HuH-7 (cell line): Measurements from ENCODE around the gene WASHC2A.
"Not testable (repeated sequence)": the region's sequence is repeated elsewhere in the genome, so short reads cannot be mapped to it uniquely, and the experiment has no call there.

Experiments
- DNase-seq: peaks from one replicate; pipeline ENCODE4 v3.0.0; 2011; ENCODE audit warnings: low spot score

Gene WASHC2A

DNA sequence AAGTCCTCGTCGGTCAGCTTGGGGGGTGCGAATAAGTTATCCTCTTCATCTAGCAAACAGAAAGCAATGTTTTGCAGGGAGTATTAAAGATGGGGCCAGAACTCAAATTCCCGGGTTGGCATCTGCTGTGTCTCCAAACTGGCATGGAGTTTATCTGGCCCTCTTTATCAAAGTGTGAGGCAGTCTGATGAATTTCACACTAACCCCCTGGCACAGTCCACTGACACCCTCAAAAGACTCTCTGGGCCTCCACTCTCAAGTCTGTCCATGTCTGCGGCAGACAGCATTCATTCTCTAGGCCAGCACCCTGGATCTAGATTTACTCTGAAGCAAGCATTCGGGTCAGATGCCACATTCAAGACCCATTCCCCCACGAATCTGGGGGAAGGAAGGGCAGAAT is 6.2 kb upstream of the WASHC2A start:
- DNase-seq, result not testable (repeated sequence)

DNA sequence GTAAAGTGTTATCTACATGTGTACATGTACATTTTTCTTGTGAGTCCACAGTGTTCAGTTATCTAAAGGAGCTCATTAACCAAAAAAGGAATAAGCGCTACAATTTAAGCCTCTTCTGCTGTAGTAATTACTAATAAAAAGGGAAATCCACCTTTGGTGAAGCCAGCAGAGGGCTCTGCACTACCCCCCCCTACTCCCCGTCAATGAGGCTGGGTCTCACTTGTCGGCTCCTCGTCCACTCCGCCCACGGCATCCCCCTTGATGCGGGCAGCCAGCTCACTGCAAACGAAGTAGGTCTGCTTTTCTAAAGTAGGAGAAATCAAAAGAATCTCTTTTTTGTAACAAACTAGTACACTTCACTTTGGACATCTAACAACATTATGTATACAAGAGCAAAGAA is 4.7 kb upstream of the WASHC2A start:
- DNase-seq, result no peak

DNA sequence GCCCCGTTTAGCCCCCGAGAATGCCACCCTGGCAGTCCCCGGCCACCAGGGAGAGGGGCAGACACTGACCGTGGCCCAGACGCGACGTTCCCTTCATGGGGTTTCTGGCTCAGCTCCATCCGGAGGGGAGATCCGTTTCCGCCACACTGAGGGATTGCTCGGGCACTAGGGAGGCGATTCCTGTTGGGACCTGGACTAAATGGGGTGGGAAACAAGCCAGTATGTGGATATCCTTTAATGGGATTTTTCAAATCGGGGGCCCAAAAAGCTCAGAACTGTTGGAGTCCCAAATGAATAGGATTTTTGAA is 552 bp downstream of the WASHC2A start:
- not testable (repeated sequence) for DNase-seq

DNA sequence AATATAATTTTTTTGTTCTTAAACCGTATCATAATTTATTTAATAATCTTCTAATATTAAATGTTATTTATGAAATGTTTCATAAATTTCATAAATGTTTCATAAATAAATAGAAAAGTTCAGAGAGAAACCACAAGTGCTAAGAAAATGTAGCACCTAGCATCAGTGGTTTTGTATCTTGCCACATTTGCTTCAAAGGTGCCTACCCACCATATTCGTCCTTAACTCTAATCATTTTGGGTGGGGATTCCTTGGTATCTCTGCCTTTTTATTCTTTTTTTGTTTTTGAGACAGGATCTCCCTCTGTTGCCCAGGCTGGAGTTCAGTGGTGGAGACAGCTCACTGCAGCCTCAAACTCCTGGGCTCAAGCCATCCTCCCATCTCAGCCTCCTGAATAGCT is 7.4 kb downstream of the WASHC2A start:
- DNase-seq, result not testable (repeated sequence)

DNA sequence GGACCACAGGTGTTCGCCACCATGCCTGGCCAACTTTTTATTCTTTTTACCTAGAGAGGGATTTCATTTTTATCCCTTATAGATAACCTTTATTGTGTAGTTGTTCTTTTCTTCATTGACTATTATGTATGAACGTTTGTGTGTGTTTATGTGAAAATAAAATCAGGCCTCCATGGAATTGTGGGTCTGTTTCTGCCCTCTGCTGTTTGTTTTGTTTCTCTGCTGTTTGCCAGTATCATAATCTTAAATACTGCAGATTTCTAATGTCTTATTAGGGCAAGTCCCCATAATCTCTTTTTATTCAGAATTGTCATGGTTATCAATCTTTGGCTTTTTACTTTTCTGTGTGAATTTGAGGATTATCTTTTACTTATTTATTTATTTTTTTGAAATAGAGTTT is 7.8 kb downstream of the WASHC2A start:
- DNase-seq, result not testable (repeated sequence)

DNA sequence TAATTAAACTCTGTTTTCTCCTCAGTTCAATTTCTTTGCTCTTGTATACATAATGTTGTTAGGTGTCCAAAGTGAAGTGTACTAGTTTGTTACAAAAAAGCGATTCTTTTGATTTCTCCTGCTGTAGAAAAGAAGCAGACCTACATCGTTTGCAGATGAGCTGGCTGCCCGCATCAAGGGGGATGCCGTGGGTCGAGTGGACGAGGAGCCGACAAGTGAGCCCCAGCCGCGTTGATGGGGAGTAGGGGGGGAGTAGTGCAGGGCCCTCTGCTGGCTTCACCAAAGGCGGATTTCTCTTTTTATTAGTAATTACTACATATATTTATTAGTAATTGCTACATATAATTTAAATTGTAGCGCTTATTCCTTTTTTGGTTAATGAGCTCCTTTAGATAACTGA is 23.6 kb downstream of the WASHC2A start:
- DNase-seq, result not testable (repeated sequence)

DNA sequence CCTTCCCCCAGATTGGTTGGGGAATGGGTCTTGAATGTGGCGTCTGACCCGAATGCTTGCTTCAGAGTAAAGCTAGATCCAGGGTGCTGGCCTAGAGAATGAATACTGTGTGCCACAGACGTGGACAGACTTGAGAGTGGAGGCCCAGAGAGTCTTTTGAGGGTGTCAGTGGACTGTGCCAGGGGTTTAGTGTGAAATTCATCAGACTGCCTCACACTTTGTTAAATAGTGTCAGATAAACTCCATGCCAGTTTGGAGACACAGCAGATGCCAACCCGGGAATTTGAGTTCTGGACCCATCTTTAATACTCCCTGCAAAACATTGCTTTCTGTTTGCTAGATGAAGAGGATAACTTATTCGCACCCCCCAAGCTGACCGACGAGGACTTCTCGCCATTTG is 25.2 kb downstream of the WASHC2A start:
- not testable (repeated sequence) for DNase-seq

DNA sequence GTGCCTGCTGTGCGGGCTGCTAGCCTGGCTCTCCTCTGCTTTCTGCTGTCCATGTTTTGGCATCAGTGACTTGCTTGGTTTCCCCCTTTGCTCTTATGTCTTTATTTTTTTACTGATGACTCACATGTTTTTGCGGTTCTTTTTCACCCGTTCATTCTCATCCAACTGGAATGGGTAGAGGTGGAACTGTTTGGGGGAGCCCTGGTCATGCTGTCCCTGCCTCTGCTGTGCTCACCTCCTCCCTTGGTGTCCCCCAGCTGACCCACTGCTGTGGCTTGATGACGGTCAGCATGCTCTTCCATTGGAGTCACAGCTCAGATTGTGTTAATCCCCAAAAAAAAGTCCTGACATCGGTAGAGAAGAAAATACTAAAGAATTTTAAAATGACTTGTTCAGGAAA is 26.9 kb downstream of the WASHC2A start:
- DNase-seq, result not testable (repeated sequence)

DNA sequence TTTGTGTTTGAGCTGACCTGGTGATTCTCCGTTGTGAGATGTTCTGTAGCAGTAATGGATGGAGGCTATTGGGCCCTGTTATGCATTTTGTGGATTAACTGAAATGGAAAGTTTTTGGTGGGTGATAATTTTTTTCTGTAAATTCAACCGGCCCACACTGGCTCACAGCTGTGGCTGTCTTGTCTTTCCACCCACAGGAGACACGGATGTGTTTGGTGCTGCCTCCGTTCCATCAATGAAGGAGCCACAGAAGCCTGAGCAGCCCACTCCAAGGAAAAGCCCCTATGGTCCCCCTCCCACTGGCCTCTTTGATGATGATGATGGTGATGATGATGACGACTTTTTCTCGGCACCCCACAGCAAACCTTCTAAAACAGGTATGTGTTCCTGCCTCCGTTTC is 27.6 kb downstream of the WASHC2A start:
- not testable (repeated sequence) for DNase-seq

DNA sequence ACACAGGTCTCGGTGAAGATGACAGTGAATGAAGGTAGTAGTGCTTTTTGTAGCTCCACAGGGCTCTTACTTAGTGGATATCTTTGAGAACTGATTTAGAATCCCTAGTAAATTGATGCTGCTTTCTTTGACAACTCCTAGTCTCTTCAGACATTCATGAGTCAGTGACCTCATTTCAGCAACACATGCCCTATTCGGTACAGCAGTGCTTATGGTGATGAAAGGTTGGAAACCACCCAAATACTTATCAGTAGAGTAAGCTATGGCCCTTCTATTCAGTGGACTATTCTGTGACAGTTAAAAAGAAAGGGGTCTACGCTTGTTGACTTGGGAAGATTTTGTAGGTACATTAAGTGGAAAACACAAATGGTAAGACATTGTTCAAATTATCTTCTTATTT is 29.0 kb downstream of the WASHC2A start:
- DNase-seq, result not testable (repeated sequence)

DNA sequence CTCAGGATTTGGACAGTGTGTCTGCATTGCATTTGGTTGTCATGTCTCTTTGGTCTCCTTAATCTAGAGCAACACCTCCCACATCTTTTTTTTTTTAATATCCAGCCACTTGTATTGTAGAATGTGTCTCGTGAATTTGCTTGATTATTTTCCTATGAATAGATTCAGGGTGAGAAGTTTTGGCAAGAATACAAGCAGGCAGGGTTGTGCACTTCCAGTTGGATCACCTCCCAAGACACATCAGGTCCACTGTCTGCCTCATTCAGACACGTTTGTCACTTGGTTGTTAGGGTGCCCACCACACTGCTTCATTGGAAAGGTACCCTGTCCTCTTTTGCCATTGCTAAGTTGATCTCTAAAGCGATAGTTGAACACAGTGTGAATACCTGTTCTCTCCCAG is 30.9 kb downstream of the WASHC2A start:
- DNase-seq, result not testable (repeated sequence)

DNA sequence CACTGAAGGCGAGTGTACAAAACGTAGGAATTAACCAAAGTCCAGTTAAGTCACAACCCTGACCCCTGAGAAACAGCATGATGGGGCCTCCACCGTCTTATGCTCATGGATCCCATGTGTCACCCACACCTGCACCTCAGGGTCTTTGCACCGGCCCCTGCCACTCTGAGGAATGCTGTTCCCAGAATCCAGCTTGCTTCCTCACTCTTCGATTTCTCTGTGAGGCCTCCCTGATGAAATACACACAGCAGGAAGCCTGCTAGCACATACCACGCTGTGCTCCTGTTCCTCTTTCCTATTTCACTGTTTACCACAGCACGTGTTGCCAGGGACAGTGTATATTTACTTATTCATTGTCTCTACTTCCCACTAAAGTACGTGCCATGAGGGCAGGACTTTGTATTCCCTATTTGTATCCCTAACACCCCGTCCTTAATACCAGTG is 33.4 kb downstream of the WASHC2A start:
- not testable (repeated sequence) for DNase-seq

DNA sequence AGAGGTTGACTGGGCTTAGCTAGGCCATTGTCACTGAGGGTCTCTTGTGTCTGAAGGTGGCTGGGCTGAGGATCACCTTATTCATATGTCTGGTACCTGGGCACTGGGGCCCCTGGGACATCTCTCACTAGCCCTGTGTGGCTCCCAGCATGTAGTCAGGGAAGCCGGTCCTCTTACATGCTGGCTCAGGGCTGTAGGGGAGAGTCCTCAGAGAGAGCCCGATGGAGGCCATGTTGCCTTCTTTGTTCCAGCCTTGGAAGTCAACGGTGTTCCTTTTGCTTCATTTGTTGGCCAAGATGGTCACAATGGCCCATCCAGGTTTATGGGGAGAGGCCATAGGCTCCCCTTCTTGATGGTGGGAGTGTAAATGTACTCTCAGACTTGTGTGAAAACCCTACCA is 34.0 kb downstream of the WASHC2A start:
- DNase-seq, result not testable (repeated sequence)

DNA sequence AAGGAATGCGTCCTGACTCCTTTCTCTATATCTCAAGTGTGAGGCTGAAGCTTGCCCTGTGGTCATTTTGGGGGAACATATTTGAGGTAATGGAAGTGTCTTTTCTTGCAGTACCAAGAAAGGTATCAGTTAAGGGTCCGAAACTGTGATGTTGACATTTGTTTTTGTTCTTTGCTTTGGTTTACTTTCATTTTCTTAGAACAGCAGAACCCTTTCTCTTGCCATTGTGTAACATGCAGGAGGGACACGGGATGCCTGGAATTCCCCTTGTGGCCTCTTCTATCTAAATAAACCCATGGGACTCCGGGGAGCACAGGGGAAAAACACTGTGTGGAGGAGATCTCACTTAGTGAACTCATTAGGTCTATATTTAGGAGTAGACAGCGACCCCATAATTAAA is 34.5 kb downstream of the WASHC2A start:
- not testable (repeated sequence) for DNase-seq

DNA sequence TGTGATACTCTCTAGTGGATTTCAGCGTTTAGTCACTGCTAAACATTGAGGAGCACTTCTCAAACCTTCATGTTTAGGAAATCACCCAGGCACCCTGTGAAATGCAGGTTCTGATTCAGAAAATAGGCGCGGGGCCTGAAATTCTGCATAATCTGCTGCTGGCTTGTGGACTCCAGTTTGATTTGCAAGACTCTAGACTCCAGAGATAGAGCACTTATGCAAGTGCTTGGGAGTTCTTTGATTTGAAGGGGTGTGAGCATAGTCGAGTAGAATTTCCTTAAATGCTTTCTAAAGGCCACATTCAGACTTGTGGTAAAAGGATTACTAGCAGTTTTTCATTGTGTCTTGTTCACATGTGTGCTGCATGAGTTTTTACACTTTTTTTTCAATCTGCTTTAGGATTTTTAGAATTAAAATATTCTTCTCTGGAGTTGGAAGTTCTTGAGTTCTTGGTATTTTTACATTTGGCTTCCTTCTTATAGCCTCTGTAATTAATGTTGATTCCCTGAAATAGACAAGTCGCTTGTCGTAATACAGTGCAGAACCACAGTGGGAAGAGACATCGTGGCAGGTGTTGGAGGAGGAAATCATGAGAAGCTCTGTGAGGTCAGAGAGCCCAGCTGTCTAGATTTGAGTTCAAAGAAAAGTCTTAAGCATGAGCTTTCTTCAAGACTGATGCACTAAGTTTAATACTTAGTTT is 41.4 kb downstream of the WASHC2A start:
- not testable (repeated sequence) for DNase-seq

DNA sequence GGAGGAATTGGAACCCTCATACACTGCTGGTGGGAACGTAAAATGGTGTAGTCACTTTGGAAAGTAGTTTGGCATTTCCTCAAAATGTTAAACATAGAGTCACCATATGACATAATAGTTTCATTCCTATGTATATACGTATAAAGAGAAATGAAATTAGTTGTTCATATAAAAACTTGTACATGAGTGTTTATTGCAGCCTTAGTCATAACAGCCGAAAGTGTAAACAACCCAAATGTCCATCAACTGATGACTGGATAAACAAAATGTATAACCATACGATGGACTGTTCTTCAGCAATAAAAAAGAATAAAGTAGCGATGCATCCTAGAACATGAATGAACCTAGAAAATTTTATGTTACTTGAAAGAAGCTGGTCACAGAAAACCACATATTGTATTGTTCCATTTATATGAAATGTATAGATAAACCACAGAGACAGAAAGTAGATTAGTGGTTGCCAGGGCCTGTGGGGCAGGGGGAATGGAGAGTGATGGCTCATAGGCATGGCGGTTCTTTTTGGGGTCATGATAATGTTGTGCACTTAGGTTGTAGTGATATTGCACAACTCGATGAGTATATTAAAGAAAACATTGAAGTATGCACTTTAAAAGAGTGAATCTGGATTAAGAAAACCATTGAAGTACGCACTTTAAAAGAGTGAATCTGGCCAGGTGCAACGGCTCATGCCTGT is 44.8 kb downstream of the WASHC2A start:
- not testable (repeated sequence) for DNase-seq

DNA sequence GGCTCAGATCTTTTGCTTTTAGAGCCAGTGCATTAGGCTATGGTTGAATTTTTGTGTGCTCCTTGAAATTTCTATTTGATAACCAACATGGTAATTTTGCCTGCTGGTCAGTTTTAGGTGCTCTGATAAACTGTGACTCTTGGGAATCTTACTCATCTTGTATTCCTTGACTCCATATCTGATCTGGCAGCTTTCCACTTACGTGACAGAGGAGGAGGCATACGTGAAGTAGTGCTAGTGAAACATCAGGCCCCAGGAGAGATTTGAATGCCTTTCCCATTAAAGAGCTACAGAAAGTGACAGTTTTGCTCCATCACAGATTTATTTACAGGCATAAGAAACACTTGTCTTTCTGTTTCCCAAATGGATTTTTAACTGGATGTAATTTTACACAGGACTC is 59.0 kb downstream of the WASHC2A start:
- not testable (repeated sequence) for DNase-seq

DNA sequence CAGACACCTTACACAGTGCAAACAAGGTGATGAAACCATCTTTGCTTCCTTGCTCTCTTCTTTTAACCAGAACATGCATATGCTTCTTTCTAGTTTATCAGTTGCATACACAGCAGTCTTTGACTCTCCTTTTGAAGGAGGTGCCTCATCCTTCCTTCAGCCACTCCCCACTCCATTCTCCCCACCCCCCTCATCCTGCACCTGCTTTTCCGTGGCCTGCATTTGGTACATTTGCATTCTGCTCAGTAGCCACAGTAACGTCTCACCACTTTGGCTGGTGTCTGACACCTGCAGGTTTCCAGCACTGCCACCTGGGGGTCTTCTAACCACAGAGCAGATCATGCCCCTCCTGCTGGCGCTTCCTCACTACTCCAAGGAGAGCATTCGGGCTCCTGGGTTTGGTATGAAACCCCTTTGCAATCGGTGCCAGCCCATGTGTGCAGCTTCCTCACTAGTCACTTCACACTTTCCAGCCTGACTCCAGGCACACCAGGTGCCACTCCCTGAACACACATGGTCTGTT is 60.1 kb downstream of the WASHC2A start:
- not testable (repeated sequence) for DNase-seq

DNA sequence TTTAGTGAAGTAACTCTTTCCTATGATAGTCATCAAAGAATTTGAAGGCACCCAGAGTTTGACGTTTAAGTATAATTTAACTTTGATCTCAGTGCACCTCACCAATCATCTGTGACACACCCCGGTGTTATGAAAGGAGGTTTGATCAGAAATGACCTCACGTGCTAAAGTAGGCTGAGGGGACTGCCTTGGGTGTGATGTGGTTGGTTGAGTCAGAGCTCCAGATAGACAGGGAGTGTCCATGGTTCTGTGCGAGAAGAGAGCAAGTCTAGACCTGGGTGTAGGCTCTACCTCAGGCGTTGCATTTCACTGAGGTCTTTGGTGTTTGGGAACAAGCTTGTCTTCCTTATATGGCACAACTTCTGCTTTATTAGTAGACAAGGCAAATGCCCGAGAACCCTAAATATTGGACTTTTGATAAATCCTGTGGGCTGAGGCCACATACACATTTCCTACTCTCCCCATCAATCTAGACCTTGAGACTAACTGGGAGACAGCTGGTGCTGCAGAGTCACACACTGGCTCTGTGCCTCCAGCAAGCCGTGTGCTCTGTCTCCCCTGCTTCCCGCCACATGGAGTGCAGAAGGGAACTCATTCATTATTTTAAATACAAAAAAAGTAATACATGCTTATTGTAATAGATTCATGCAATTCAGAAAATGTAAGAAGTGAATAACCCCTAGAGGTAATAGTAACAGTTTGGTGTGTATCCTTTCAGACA is 63.7 kb downstream of the WASHC2A start:
- DNase-seq, result not testable (repeated sequence)

DNA sequence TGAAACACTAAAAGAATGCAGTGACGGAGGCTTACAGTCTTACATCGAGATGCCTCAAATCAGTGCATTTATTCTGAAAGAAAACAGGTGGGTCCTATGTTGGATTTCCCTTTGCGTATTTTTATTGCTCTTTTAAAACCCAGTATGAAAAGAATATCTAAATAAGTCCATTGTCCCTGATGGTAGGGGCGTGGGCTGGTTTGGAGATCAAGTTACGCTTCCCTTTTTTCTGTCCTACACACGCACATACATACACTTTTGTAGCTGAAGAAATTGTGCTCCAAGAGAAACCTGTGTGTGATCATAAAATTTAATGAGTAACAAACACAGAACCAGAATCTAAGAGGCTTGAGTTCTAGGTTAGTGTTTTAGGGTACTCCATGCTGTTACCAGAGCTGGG is 64.6 kb downstream of the WASHC2A start:
- DNase-seq, result not testable (repeated sequence)

DNA sequence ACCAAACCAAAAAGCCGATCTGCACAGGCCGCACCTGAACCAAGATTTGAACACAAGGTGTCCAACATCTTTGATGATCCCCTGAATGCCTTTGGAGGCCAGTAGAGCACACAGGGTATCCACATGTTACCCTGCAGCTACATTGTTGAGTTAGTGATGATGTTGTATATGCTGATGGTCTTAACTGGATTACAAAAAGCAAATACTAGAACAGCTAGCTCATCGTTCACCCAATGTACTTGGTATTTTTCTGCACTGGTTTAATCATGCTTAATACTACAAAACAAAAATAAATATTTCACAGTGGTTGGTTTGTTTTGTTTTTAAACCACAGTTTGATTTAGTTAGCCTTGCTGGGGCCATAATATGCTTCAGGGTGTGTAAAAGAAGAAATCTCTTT is 65.1 kb downstream of the WASHC2A start:
- not testable (repeated sequence) for DNase-seq

DNA sequence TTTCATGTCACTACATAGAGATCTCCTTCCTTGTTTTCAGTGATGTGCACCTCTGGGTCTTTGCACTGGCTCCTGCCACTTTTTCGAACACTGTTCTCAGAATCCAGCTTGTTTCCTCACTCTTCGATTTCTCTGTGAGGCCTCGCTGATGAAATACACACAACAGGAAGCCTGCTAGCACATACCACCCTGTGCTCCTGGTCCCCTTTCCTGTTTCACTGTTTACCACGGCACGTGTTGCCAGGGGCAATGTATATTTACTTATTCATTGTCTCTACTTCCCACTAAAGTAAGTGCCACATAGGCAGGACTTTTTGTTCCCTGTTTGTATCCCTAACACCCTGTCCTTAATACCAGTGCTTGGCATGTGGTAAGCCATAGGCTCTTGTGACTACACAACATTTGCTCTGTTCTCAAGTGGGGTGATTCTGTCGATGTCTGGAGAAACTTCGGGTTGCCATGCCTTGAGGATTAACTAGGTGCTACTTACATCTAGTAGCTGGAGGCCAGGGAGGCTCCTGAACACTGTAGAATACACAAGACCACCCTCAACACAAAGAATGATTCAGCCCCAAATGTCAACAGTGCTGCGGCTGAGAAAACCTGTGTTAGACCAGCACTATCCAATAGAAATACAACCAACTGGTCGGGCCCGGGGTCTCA is 75.9 kb downstream of the WASHC2A start:
- DNase-seq, result not testable (repeated sequence)
